SK-N-MC (cell line): Measurements from ENCODE around the gene REEP6.
"Not testable (repeated sequence)": the region's sequence is repeated elsewhere in the genome, so short reads cannot be mapped to it uniquely, and the experiment has no call there.

Experiments
- EZH2 ChIP-seq: fragments of 200-600 bp; sonication (generic); IDR thresholded peaks from one replicate; pipeline ENCODE4 v1.6.1; 2017; ENCODE audit warnings: antibody characterized with exemption
- POLR2AphosphoS5 ChIP-seq: IDR thresholded peaks from 2 replicates; pipeline ENCODE4 v1.6.1; 2012; ENCODE audit warnings: mild to moderate bottlenecking, low read depth, low read length, borderline replicate concordance

DNA sequence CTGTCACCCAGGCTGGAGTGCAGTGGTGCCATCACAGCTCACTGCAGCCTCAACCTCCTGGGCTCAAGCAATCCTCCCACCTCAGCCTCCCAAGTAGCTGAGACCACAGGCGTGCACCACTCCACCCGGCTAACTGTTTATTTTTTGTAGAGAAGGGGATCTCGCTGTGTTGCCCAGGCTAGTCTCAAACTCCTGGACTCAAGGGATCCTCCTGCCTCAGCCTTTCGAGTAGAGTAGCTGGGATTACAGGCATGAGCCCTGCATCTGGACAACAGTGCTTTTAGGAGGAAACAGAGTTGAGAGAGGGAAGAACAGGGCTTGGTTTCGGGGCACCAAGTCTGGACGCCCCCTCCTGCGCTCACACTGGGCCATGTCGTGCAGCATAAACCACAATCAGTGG lies 28.8 kb downstream of the REEP6 start:
- not testable (repeated sequence) for TF ChIP-seq POLR2AphosphoS5, EZH2
